ENCODE measurements around the gene LPIN1.
"Not testable (repeated sequence)": the region's sequence is repeated elsewhere in the genome, so short reads cannot be mapped to it uniquely, and the experiment has no call there.

Gene LPIN1

DNA sequence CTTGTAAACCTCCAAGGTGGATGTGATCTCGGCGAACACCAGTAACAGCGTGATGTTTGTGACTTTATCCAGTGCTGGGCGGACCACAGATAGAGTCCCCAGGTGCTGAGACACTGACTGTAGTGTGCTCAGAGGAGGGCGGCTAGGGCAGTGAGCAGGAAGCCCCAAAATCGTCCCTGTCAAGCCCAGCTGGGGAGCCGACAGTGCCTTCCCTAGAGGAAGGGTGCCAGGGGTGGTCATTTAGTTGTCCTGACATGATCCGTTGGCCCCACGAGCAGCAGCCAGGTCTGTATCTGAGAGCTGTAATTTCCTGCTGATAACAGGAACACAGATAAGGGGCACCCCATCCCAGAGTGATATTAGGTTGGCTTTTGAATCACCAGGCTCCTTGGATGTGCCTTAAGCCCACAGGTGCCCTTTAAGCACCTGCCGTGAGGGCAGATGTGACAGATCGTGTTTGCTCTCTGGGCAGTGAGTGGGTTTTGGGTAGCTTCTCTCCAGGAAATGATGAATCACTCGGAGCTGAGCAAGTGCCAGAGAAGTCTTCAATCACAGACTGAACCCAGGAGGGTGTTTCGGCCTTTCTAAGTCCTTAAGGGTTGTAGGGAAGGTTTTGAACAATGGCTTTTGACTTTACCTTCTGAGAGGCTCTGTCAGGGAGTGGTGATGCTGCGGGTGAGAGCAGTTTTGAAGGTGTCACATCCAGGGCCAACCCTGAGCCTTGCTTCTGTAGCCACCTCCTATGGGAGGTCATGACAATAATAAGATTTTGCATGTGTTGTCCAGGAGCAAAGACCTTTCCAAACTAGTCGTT, 7.7 kb downstream of the LPIN1 start:
- in situ Hi-C loops (cut with HindIII; ENCODE audit: low pct_ligation_motif_present, low pct_unique_long_range_greater_than_20kb, low sequenced_read_pairs): no loop called here
- DNase-seq: peak; percentile 38

DNA sequence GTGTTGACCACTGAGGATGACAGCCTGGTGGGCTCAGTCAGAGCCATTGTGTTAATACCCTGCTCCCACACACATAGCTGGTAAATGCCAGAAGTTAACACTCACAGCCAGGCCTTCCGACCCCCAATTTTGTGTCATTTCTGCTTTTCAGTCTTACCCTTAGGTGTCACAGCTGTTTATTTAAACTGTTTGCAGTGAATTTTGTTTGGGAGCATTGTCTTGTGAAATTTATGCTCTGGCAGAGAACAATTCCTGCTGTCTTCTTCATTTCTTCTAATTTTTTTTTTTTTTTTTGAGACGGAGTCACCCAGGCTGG, 8.2 kb downstream of the LPIN1 start:
- no peak for DNase-seq
- in situ Hi-C loops (cut with HindIII; ENCODE audit: low pct_ligation_motif_present, low pct_unique_long_range_greater_than_20kb, low sequenced_read_pairs): no loop called here

DNA sequence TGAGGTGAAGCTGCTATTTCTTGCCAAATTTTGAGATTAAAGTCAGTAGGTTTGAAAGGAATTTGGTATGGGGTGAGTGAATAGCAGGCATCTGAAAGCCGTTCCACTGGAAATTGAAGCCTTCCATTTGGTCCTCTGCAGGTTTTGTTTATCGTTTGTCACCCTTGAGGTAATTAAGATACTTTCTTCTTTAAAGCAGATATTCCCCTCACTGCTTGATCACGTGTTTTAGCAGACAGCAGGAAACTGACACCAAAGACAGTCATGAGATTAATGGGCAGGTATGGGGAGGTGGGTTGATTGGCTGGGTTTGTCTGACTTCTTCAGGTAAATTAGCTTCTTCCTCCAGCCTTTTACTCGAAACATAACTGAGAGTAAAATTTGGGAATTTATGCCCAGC, 10.7 kb downstream of the LPIN1 start:
- in situ Hi-C loops (cut with HindIII; ENCODE audit: low pct_ligation_motif_present, low pct_unique_long_range_greater_than_20kb, low sequenced_read_pairs): no loop called here
- DNase-seq: no peak

DNA sequence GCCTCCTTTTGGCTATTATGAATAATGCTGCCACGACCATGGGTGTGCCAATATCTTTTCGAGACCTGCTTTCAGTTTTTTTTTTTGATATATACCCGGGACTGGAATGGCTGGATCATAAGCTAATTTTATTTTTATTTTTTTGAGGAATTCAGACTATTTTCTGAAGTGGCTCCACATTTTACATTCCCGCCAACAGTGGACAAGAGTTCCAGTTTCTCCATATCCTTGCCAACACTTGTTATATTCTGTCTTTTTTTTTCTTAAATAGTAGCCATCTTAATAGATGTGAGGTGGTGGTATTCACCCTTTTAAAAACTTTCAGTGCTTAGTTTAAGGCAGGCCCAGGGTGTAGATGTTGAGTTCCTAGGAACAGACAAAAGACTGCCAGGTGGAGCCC, 11.8 kb downstream of the LPIN1 start:
- DNase-seq: no peak
- in situ Hi-C loops (cut with HindIII; ENCODE audit: low pct_ligation_motif_present, low pct_unique_long_range_greater_than_20kb, low sequenced_read_pairs): no loop called here

DNA sequence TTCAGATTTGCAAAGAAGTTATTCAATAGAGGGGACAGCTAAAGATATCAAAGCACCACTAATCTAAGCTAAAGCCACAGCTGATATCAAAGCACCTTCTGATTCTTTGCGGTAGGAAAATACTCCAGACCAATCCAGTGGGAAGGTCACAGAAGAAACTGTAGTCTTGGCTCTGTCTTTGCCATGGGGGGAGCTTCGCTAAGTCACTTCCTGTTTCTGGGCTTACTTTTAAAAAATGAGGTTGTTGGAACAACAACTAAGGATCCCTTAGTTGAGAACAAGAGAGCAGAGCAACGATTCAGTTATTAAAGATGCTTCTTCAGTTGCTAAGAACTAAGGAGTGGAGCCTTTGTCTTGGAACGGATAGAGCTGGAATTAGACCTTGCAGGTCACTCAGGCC, 12.2 kb downstream of the LPIN1 start:
- DNase-seq: no peak
- in situ Hi-C loops (cut with HindIII; ENCODE audit: low pct_ligation_motif_present, low pct_unique_long_range_greater_than_20kb, low sequenced_read_pairs): no loop called here

DNA sequence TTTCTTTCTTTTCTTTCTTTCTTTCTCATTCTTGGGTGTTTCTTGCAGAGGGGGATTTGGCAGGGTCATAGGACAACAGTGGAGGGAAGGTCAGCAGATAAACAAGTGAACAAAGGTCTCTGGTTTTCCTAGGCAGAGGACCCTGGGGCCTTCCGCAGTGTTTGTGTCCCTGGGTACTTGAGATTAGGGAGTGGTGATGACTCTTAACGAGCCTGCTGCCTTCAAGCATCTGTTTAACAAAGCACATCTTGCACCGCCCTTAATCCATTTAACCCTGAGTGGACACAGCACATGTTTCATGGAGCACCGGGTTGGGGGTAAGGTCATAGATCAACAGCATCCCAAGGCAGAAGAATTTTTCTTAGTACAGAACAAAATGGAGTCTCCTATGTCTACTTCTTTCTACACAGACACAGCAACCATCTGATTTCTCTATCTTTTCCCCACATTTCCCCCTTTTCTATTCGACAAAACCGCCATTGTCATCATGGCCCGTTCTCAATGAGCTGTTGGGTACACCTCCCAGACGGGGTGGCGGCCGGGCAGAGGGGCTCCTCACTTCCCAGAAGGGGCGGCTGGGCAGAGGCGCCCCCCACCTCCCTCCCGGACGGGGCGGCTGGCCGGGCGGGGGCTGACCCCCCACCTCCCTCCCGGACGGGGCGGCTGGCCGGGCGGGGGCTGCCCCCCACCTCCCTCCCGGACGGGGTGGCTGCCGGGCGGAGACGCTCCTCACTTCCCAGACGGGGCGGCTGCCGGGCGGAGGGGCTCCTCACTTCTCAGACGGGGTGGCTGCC, 12.9 kb downstream of the LPIN1 start:
- DNase-seq; in situ Hi-C loops (cut with HindIII; ENCODE audit: low pct_ligation_motif_present, low pct_unique_long_range_greater_than_20kb, low sequenced_read_pairs): not testable (repeated sequence)

DNA sequence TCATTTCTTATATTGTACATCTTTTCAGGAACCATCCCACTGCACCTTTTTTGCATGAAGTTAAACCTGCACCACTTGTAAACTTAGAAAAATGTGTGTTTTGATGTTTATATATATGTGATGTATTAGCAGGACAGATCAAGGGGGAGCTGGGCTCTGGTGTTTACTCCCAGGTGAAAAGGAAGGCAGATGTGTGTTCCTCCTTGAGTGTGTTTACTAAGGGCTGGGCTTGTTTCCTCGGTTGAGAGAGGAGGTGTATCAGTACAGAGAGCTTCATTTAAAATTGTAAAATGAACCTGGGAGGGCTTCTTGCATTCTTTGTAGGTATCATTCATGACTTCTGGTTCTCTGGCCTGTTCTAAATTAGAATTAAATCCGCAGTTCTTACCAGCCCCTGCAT, 14.8 kb downstream of the LPIN1 start:
- in situ Hi-C loops (cut with HindIII; ENCODE audit: low pct_ligation_motif_present, low pct_unique_long_range_greater_than_20kb, low sequenced_read_pairs): no loop called here
- DNase-seq: no peak

DNA sequence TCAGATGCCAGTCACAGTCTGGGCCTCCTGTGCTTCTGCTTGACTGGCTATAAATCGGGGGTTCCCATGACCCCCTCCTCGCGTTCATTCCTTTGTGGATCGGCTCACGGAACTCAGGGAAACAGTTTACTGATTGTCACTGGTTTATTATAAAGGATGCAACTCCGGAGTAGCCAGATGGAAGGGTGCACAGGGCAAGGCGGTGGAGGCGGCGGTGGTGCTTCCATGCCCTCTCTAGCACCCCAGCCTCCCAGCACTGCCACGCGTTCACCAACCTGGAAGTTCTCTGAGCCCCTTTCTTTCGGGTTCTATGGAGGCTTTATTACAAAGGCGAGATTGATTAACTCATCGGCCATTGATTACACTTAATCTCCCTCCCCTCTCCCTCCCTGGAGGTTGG, 15.6 kb downstream of the LPIN1 start:
- DNase-seq: no peak
- in situ Hi-C loops (cut with HindIII; ENCODE audit: low pct_ligation_motif_present, low pct_unique_long_range_greater_than_20kb, low sequenced_read_pairs): no loop called here

DNA sequence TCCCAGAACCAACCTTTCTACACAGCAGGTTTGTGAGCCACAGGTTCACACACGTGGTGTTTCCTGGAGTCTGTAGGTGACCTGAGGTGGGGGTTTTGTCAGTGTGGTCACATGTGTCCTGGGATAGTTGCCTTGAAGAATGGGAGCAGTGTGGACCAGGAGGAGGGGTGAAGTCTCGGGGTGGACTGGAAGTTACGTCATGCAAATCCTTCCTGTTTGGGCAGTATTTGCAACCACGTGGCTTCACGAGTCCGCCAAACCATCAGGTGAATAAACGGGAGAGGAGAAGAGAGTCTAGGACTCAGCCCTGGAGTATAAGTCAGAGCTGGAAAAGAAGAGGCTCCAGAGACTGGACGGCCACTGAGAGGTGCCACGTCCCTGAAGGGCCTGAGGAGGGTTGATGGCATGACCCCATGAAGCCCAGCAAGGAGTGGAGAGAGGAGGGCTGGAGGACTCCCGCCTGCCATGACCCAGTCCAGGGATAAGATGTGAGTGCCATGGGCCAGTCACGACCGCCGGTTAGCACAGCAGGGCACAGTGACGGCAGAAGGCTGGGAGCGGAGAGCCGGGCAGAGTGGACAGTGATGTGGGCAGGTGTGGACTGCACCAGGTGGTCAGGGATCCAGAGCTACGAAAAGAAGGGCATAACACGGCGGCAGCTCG, 16.5 kb downstream of the LPIN1 start:
- in situ Hi-C loops (cut with HindIII; ENCODE audit: low pct_ligation_motif_present, low pct_unique_long_range_greater_than_20kb, low sequenced_read_pairs): no loop called here
- no peak for DNase-seq

DNA sequence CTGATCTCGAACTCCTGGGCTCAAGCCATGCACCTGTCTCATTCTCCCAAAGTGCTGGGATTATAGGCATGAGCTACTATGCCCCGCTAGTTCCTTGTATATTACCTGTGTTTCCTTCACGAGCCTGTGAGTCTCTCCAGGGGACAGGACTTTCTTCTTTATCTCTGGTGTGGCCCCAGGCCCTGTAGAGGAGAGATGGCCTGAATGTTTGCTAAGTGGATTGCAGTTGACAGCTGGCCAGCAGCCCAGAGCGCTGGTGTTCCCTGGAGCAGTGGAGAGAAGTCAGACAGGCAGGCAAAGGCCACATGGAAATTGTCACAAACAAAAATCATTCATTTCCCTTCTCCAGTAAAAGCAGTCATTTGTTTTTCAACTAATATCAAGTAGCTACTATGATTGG, 17.9 kb downstream of the LPIN1 start:
- no peak for DNase-seq
- in situ Hi-C loops (cut with HindIII; ENCODE audit: low pct_ligation_motif_present, low pct_unique_long_range_greater_than_20kb, low sequenced_read_pairs): no loop called here

DNA sequence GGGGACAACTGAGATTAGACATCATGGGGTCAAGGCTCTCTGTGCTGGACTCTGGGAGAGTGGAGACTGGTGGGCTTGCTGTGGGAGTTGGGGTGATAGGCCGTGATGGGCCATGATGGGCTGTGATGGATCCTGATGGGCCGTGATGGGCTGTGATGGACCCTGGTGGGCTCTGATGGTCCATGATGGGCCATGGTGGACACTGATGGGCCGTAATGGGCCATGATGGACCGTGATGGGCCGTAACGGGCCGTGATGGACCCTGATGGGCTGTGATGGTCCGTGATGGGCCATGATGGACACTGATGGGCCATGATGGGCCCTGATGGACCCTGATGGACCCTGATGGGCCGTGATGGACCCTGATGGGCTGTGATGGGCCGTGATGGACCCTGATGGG, 18.5 kb downstream of the LPIN1 start:
- in situ Hi-C loops (cut with HindIII; ENCODE audit: low pct_ligation_motif_present, low pct_unique_long_range_greater_than_20kb, low sequenced_read_pairs): no loop called here

DNA sequence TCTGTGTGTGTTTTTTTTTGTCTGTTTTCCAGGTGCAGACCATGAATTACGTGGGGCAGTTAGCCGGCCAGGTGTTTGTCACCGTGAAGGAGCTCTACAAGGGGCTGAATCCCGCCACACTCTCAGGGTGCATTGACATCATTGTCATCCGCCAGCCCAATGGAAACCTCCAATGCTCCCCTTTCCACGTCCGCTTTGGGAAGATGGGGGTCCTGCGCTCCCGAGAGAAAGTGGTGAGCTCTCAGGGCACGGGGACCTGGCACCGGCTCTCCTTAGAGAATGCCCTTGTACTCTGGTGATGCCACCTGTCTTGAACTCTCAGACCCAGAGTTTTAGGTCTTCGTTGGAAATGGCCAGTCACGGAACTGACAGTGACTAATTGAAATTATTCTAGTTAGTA, 19.1 kb downstream of the LPIN1 start:
- DNase-seq: no peak
- in situ Hi-C loops (cut with HindIII; ENCODE audit: low pct_ligation_motif_present, low pct_unique_long_range_greater_than_20kb, low sequenced_read_pairs): no loop called here

More for the DNA sequence above, 18.5 kb downstream of the LPIN1 start:
- DNase-seq: no peak

DNA sequence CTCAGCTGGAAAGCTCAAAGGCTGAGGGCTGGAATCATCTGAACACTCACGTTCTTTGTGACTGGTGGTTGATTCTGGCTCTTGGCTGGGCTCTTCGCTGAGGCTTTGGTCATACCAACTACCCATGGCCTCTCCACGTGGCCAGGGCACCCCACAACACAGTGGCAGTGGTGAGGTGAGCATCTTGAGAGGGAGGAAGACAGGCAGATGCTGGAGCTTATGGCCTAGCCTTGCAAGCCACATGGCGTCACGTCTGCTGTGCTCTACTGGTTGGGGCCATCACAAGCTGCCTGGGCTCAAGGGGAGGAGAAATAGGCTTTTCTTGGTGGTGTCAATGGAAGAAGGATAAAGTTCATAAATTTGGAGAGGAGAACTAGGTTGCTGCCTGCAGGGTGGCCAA, 19.6 kb downstream of the LPIN1 start:
- in situ Hi-C loops (cut with HindIII; ENCODE audit: low pct_ligation_motif_present, low pct_unique_long_range_greater_than_20kb, low sequenced_read_pairs): no loop called here
- no peak for DNase-seq

DNA sequence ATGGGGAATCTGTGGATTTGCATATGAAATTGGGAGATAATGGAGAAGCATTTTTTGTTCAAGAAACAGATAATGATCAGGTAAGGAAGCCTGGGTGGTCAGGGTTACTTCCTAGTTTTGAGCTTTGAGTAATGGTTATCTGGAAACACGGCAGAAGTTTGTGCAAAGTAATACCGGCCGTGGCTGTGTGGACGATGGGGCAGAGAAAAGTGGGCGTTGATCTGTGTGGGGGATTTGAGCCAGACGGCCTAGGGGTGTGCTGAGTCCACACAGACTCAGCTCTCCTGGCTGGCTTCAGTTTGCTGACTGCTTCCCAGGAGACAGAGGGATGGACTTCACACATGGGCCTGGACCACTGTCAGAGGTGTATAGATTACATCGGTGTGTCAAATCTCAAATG, 21.3 kb downstream of the LPIN1 start:
- in situ Hi-C loops (cut with HindIII; ENCODE audit: low pct_ligation_motif_present, low pct_unique_long_range_greater_than_20kb, low sequenced_read_pairs): no loop called here
- DNase-seq: no peak

DNA sequence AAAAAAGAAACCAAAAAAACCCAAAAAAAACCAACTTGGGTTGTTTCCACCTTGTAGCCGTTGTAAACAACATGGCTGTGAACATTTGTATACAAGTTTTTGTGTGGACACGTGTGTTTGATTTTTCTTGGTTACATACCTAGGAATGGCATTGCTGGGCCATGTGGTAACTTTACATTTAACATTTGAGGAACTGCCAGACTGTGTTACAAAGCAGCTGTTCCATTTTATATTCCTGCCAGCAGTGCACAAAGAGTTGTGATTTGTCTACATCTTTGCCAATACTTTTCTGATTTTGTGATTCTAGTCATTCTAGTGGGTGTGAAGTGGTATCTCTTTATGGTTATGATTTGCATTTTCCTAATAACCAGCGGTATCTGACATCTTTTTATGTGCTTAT, 22.5 kb downstream of the LPIN1 start:
- in situ Hi-C loops (cut with HindIII; ENCODE audit: low pct_ligation_motif_present, low pct_unique_long_range_greater_than_20kb, low sequenced_read_pairs): no loop called here
- no peak for DNase-seq

DNA sequence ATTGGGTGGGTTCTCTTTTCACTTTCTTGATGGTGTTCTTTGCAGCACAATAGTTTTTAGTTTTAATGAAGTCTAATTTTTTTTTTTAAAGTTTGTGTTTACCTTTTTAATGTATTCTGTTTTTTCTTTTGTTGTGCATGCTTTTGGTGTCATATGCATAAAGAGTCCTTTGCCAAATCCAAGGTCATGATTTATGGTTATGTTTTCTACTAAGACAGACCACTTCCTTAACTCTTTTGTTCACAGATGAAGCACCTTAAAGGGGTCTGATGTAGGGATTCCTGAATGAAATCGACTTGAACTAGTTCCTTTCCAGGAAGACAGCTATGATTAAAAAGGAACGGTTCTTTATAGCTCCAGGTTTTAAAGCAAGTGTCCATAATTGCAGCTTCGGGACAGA, 23.1 kb downstream of the LPIN1 start:
- no peak for DNase-seq
- in situ Hi-C loops (cut with HindIII; ENCODE audit: low pct_ligation_motif_present, low pct_unique_long_range_greater_than_20kb, low sequenced_read_pairs): no loop called here

DNA sequence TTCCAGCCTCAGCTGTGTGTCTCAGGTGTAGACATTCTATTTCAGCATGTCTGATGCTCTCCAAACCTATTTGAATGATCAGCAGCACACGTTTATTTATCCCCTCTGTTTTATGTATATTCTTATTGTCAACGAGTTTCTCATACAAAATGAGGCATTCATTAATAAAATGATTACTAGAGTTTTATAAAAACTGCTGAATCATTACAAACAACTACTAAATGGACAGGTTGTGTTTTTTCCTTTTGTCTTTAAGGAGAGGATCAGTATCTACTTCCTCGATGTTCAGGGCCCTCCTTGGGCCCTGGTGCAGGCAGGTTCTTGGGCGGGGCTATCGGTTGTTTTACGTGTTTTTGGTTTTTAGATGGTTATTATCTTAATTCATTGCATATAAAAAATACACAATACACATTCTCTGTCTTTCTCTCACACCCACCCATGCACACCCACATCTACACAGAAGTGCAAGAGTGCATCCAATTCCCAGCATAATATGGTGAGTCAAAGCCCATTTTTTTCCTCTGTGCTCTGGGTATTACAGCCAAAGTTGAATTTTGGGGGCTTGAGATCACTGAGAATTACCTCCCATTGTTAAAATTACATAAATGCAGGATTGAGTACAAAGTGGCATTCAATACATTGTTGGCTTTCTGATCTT, 24.2 kb downstream of the LPIN1 start:
- in situ Hi-C loops (cut with HindIII; ENCODE audit: low pct_ligation_motif_present, low pct_unique_long_range_greater_than_20kb, low sequenced_read_pairs): no loop called here
- no peak for DNase-seq

DNA sequence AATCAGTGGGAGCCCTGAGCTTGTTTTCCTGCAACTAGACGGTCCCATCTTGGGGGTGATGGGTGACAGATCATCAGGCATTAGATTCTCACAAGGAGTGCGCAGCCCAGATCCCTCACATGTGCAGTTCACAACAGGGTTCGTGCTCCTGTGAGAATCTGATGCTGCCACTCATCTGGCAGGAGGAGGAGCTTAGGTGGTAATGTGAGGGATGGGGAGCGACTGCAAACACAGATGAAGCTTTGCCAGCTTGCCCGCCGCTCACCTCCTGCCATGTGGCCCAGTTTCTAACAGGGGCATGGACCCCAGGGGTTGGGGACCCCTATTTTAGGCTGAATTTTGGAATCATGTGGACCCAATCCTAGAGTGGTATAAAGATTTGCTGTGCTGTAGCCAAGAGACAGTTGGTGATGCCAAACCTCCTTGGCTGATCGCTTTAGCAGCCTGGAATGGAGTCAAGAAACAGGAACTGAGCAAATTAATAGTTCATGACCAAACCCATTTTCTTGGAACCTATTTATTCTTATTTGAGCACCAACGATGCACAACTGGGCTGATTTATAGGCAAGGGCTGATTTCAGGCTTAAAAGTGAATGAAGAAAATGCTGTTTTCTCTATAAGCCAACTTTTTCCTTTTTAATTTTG, 25.7 kb downstream of the LPIN1 start:
- in situ Hi-C loops (cut with HindIII; ENCODE audit: low pct_ligation_motif_present, low pct_unique_long_range_greater_than_20kb, low sequenced_read_pairs): no loop called here
- DNase-seq: no peak

DNA sequence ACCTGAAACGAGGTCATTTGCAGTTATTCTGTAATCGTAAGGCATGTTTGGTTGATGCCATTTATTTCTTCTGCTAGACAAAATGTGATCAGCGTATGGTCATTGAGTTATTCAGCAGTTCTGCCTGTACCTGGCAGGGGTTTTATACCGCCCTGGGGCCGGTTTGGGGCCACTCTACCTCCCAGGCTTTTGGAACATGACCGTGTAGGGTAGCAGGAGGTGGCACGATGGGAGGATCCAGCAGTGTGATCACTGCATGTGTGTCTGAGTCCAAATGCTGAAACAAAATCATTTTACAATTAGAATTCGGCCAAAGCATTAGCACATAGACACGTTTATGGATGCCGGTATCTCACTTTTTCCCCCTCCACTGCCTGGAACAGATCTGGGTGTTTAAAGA, 26.7 kb downstream of the LPIN1 start:
- in situ Hi-C loops (cut with HindIII; ENCODE audit: low pct_ligation_motif_present, low pct_unique_long_range_greater_than_20kb, low sequenced_read_pairs): no loop called here
- no peak for DNase-seq
